Fibroblast of lung (primary cell): ENCODE data around the gene CD226. TPM values are rescaled to one million over a fixed set of nuclear protein-coding genes. Genes with fewer than 3 reads are reported as not detected.

Source experiments
- DNase-seq, 2 donors: peaks; one replicate each; pipeline versions ENCODE4 v3.0.0 to v3.0.0-alpha.2; 2010; ENCODE audit warnings: low read depth in 2 of 2
- H2AFZ ChIP-seq: 2 replicates; pipeline ENCODE4 v1.5.1; 2012; ENCODE audit warnings: low read length, control low read depth, inconsistent platforms
- H3K27ac ChIP-seq: 2 replicates; pipeline ENCODE4 v1.5.1; 2011; ENCODE audit warnings: low read length, control low read depth; ENCODE audit not compliant: insufficient read depth
- H3K27me3 ChIP-seq: 2 replicates; pipeline ENCODE4 v1.5.1; 2011; ENCODE audit warnings: mild to moderate bottlenecking, low read length; ENCODE audit not compliant: control insufficient read depth, insufficient read depth
- H3K36me3 ChIP-seq: 2 replicates; pipeline ENCODE4 v1.5.1; 2011; ENCODE audit warnings: low read length; ENCODE audit not compliant: control insufficient read depth, insufficient read depth
- H3K4me1 ChIP-seq: 2 replicates; pipeline ENCODE4 v1.5.1; 2011; ENCODE audit warnings: low read length; ENCODE audit not compliant: control insufficient read depth, insufficient read depth; ENCODE audit errors: extremely low read depth
- H3K4me2 ChIP-seq: 2 replicates; pipeline ENCODE4 v1.5.1; 2011; ENCODE audit warnings: low read length, control low read depth; ENCODE audit not compliant: insufficient read depth; ENCODE audit errors: extremely low read depth
- H3K4me3 ChIP-seq, 4 experiments: fragments of 200-600 bp in 1 of 4; sonication (generic) in 1 of 4; replicated peaks in 1 of 4; 2 replicates each; pipeline ENCODE4 v1.5.1; 2011 to 2016; ENCODE audit warnings: low read length in 4 of 4, low read depth in 3 of 4, mild to moderate bottlenecking in 3 of 4, control low read depth in 2 of 4, inconsistent platforms in 1 of 4, mixed read lengths in 1 of 4; ENCODE audit not compliant: insufficient read depth in 1 of 4; ENCODE audit errors: control extremely low read depth in 1 of 4
- H3K79me2 ChIP-seq: 2 replicates; pipeline ENCODE4 v1.5.1; 2012; ENCODE audit warnings: mild to moderate bottlenecking, low read length, inconsistent platforms; ENCODE audit not compliant: control insufficient read depth, insufficient read depth
- H3K9ac ChIP-seq: 2 replicates; pipeline ENCODE4 v1.5.1; 2011; ENCODE audit warnings: mild to moderate bottlenecking, low read length, control low read depth; ENCODE audit not compliant: insufficient read depth
- H3K9me3 ChIP-seq: 2 replicates; pipeline ENCODE4 v1.5.1; 2012; ENCODE audit warnings: low read depth, low read length; ENCODE audit not compliant: control insufficient read depth, insufficient read depth
- H4K20me1 ChIP-seq: 2 replicates; pipeline ENCODE4 v1.5.1; 2011; ENCODE audit warnings: low read length; ENCODE audit not compliant: control insufficient read depth, insufficient read depth; ENCODE audit errors: extremely low read depth
- CTCF ChIP-seq, 2 donors: IDR thresholded peaks in 1 of 2; conservative IDR thresholded peaks in 1 of 2; 1 replicate in 1 of 2; 2 replicates in 1 of 2; pipeline ENCODE4 v1.5.1; 2011 to 2012; ENCODE audit warnings: low read length in 2 of 2, control low read depth in 1 of 2, inconsistent platforms in 1 of 2, low read depth in 1 of 2, mild to moderate bottlenecking in 1 of 2
- EZH2 ChIP-seq: IDR thresholded peaks from 2 replicates; pipeline ENCODE4 v1.5.1; 2012; ENCODE audit warnings: low read length, control low read depth, mild to moderate bottlenecking; ENCODE audit errors: missing control alignments
- polyA plus RNA-seq, 2 donors: library from polyadenylated mRNA; depleted of rRNA in 1 of 2; stranded (reverse) in 1 of 2; unstranded in 1 of 2; fragments of >200 nt; gene quantifications; 2 replicates each; pipeline ENCODE4 v1.2.1, GENCODE V29; 2011 to 2012; ENCODE audit warnings: missing spikeins in 1 of 2
- total RNA-seq: library from RNA; depleted of rRNA; stranded (reverse); fragments of >200 nt; gene quantifications from 2 replicates; pipeline ENCODE4 v1.2.1, GENCODE V29; 2014

The CD226 gene
- total and polyA plus RNA-seq, 2 donors (not counting 1 experiment from before 2014, with no cell fraction given) = 0.33 to 0.42 TPM

- no peak for DNase-seq
Measured at GRCh38 chr18:69929041-69929774, 18.5 kb downstream of the CD226 start.

GRCh38 chr18:69916412-69916811 lies 31.3 kb downstream of the CD226 start:
- peak in 1 of 2 donors; percentile 12 for TF ChIP-seq CTCF (conservative IDR thresholded peaks at IDR 0.05 in 1 of 2, IDR thresholded peaks at IDR 0.05 in 1 of 2; ENCODE audit: low read depth in 1 of 2, low read length in 2 of 2)
- TF ChIP-seq EZH2 = no peak
- Histone ChIP-seq H3K4me3 (no peak overlapping the region), H3K36me3 (no peaks in the 10 kb centered on the region), H3K27ac (no peak overlapping the region), H2AFZ (no peak overlapping the region), H3K4me1 (no peaks in the 10 kb centered on the region), H4K20me1 (no peaks in the 10 kb centered on the region), H3K9ac (no peak overlapping the region), H3K9me3 (no peaks in the 10 kb centered on the region), H3K79me2 (no peaks in the 10 kb centered on the region), H3K4me2 (no peak overlapping the region), H3K27me3 (no peaks in the 10 kb centered on the region)
- peak; percentile 6 to 12 for DNase-seq

More at GRCh38 chr18:69929041-69929774, 18.5 kb downstream of the CD226 start:
- H3K4me2 ChIP-seq = no peak overlapping the region
- H3K79me2 ChIP-seq = no peaks in the 10 kb centered on the region
- no peak overlapping the region for H2AFZ ChIP-seq
- H3K4me1 ChIP-seq = no peaks in the 10 kb centered on the region
- H3K36me3 ChIP-seq = no peaks in the 10 kb centered on the region
- H3K27me3 ChIP-seq = no peaks in the 10 kb centered on the region
- H3K9me3 ChIP-seq = no peaks in the 10 kb centered on the region
- no peak overlapping the region for H3K4me3 ChIP-seq
- no peaks in the 10 kb centered on the region for H4K20me1 ChIP-seq
- no peak overlapping the region for H3K27ac ChIP-seq
- no peak overlapping the region for H3K9ac ChIP-seq
- no peak for TF ChIP-seq CTCF (conservative IDR thresholded peaks at IDR 0.05 in 1 of 2, IDR thresholded peaks at IDR 0.05 in 1 of 2; ENCODE audit: low read depth in 1 of 2, low read length in 2 of 2)
- no peak for TF ChIP-seq EZH2

DNA sequence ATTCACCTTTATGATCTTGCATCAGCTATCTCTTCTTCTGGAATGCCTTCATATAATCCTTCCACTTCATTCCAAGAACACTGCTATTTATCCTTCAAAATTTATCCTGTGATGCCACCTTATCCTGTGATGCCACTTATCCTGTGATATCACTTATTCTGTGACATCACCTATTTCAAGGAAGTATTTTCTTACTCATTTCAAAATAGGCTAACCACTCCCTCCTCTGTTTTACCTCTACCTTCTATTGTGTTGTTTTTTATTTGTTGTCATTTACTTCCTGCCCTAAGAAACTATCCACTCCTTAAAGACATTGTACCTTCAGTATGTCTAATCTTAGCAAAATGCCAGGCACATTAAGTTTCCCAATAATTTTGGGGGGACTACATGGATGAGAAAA lies 38.8 kb downstream of the CD226 start:
- no peaks in the 10 kb centered on the region for H3K27me3 ChIP-seq
- no peak for TF ChIP-seq EZH2
- no peak for TF ChIP-seq CTCF (conservative IDR thresholded peaks at IDR 0.05 in 1 of 2, IDR thresholded peaks at IDR 0.05 in 1 of 2; ENCODE audit: low read depth in 1 of 2, low read length in 2 of 2)
- H3K9me3 ChIP-seq = no peaks in the 10 kb centered on the region
- H3K36me3 ChIP-seq = no peaks in the 10 kb centered on the region
- no peak for DNase-seq
- no peaks in the 10 kb centered on the region for H3K4me1 ChIP-seq
- H2AFZ ChIP-seq = no peak overlapping the region
- no peaks in the 10 kb centered on the region for H4K20me1 ChIP-seq
- no peak overlapping the region for H3K4me3 ChIP-seq
- no peaks in the 10 kb centered on the region for H3K79me2 ChIP-seq
- no peak overlapping the region for H3K9ac ChIP-seq
- no peak overlapping the region for H3K4me2 ChIP-seq
- H3K27ac ChIP-seq = no peak overlapping the region
